ENCODE measurements around the gene CADM4.

CADM4 gene

GRCh38 chr19:43622070-43622469 lies 17.6 kb downstream of the CADM4 start:
- in situ Hi-C loops (cut with HindIII; ENCODE audit: low sequenced_read_pairs): no loop called here
- TF ChIP-seq, protein P1, sequence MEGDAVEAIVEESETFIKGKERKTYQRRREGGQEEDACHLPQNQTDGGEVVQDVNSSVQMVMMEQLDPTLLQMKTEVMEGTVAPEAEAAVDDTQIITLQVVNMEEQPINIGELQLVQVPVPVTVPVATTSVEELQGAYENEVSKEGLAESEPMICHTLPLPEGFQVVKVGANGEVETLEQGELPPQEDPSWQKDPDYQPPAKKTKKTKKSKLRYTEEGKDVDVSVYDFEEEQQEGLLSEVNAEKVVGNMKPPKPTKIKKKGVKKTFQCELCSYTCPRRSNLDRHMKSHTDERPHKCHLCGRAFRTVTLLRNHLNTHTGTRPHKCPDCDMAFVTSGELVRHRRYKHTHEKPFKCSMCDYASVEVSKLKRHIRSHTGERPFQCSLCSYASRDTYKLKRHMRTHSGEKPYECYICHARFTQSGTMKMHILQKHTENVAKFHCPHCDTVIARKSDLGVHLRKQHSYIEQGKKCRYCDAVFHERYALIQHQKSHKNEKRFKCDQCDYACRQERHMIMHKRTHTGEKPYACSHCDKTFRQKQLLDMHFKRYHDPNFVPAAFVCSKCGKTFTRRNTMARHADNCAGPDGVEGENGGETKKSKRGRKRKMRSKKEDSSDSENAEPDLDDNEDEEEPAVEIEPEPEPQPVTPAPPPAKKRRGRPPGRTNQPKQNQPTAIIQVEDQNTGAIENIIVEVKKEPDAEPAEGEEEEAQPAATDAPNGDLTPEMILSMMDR (IDR thresholded peaks at IDR 0.05; ENCODE audit: low read depth, low read length): no peak
- DNase-seq (ENCODE audit: low read depth, low spot score): no peak
- no peak overlapping the region for H3K4me3 ChIP-seq (ENCODE audit: low read depth, low read length)

- DNase-seq (ENCODE audit: low read depth, low spot score): no peak
- peak overlapping the region; percentile 79 for H3K4me3 ChIP-seq (ENCODE audit: low read depth, low read length)
- TF ChIP-seq, protein P1 (IDR thresholded peaks at IDR 0.05; ENCODE audit: low read depth, low read length): no peak
- in situ Hi-C loops (cut with HindIII; ENCODE audit: low sequenced_read_pairs): no loop called here
Observed at GRCh38 chr19:43620061-43621001, 19.3 kb downstream of the CADM4 start.

DNA sequence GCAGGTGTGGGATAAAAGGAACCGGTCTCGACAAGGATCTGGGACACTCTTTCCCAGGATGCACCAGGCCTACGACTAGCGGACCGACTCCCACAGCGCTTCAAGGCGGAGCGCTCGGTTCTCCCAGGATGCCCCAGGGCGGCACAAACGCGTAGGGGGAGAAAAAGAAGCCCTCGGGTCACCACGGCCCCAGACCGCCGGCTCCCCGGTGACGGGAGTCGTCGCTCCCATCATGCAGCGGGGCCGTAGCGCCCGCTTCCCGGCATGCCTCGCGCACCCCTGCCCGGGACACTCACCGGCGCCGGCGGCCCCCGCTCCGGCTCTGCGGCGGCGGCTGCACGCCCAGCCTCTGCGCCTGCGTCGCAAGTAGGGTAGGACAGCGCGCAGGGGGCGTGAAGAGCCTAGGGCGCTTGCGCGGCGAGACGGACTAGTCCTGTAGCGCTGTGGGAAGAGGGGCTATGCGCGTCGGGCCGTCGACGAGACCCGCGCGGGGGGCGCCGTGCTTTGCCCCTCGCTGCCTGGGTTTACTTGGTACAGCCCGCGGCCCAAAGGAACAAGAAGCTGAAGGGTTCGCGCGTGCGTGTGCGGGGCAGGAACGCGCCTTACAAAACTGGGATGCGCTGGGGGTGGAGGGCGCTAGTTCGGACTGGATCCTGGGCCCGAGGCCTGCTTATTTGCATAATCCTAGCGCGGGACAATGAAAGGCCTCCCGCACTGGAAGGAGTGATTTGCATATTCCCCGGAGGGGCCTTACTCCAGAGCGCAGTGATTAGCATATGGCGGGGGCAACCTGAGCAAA lies 20.2 kb downstream of the CADM4 start, which contains the start of gene ZNF428:
TSS of gene ZNF428 (minus strand) at position 368 of the 799 bp plus-strand sequence. CDS start 5,325 bp downstream, outside the sequence.
- in situ Hi-C loops (cut with HindIII; ENCODE audit: low sequenced_read_pairs): no loop called here
- TF ChIP-seq, protein P1 (IDR thresholded peaks at IDR 0.05; ENCODE audit: low read depth, low read length): no peak
- peak; percentile 90 for DNase-seq (ENCODE audit: low read depth, low spot score)
- H3K4me3 ChIP-seq (ENCODE audit: low read depth, low read length): peak within 1 kb of the TSS; percentile 79

- peak overlapping the region; percentile 79 for H3K4me3 ChIP-seq (ENCODE audit: low read depth, low read length)
- DNase-seq (ENCODE audit: low read depth, low spot score): no peak
- TF ChIP-seq, protein P1 (IDR thresholded peaks at IDR 0.05; ENCODE audit: low read depth, low read length): no peak
- in situ Hi-C loops (cut with HindIII; ENCODE audit: low sequenced_read_pairs): no loop called here
Observed at GRCh38 chr19:43618921-43619261, 20.8 kb downstream of the CADM4 start.

- TF ChIP-seq, protein P1 (IDR thresholded peaks at IDR 0.05; ENCODE audit: low read depth, low read length): no peak
- DNase-seq (ENCODE audit: low read depth, low spot score): no peak
- in situ Hi-C loops (cut with HindIII; ENCODE audit: low sequenced_read_pairs): no loop called here
- H3K4me3 ChIP-seq (ENCODE audit: low read depth, low read length): no peak overlapping the region
Observed at GRCh38 chr19:43616954-43617353, 22.7 kb downstream of the CADM4 start.

- in situ Hi-C loops (cut with HindIII; ENCODE audit: low sequenced_read_pairs): no loop called here
- no peak for DNase-seq (ENCODE audit: low read depth, low spot score)
- no peak overlapping the region for H3K4me3 ChIP-seq (ENCODE audit: low read depth, low read length)
- TF ChIP-seq, protein P1 (IDR thresholded peaks at IDR 0.05; ENCODE audit: low read depth, low read length): no peak
Observed at GRCh38 chr19:43616306-43616705, 23.3 kb downstream of the CADM4 start.

Measured in astrocyte of the spinal cord (primary cell).